Progenitor cell of endocrine pancreas (in vitro differentiated cells): ENCODE measurements around the gene ABCD1. TPM values are rescaled to one million over a fixed set of nuclear protein-coding genes. Genes with fewer than 3 reads are reported as not detected.

Experiments
- DNase-seq: peaks from one replicate; pipeline ENCODE4 v3.0.0; 2021; ENCODE audit warnings: low spot score; ENCODE audit not compliant: unreplicated experiment
- H3K27ac Mint-ChIP-seq: 2 replicates; pipeline ENCODE4 v1.8.0; 2021; ENCODE audit warnings: mild to moderate bottlenecking, moderate library complexity, mixed read lengths
- H3K27me3 Mint-ChIP-seq: 2 replicates; pipeline ENCODE4 v1.8.0; 2021; ENCODE audit warnings: mixed read lengths
- H3K36me3 Mint-ChIP-seq: 2 replicates; pipeline ENCODE4 v1.8.0; 2022; ENCODE audit warnings: mixed read lengths; ENCODE audit not compliant: insufficient read depth
- H3K4me1 Mint-ChIP-seq: 2 replicates; pipeline ENCODE4 v1.8.0; 2021; ENCODE audit warnings: low read depth, mixed read lengths
- H3K4me3 Mint-ChIP-seq: 2 replicates; pipeline ENCODE4 v1.8.0; 2021; ENCODE audit warnings: low read depth, mild to moderate bottlenecking, moderate library complexity, mixed read lengths
- H3K9me3 Mint-ChIP-seq: 2 replicates; pipeline ENCODE4 v1.8.0; 2021; ENCODE audit warnings: low read depth, mixed read lengths
- CTCF ChIP-seq: fragments of 200-600 bp; sonication (generic); IDR thresholded peaks from one replicate; pipeline ENCODE4 v1.5.0; 2021; ENCODE audit warnings: antibody characterized with exemption, mild to moderate bottlenecking; ENCODE audit not compliant: unreplicated experiment
- total RNA-seq: library from RNA; stranded (reverse); gene quantifications from 2 replicates; pipeline ENCODE4 v1.2.1, GENCODE V29; 2021

ABCD1 gene
- total RNA-seq, 1 donor from 2014 or later, result 15.2 TPM

DNA sequence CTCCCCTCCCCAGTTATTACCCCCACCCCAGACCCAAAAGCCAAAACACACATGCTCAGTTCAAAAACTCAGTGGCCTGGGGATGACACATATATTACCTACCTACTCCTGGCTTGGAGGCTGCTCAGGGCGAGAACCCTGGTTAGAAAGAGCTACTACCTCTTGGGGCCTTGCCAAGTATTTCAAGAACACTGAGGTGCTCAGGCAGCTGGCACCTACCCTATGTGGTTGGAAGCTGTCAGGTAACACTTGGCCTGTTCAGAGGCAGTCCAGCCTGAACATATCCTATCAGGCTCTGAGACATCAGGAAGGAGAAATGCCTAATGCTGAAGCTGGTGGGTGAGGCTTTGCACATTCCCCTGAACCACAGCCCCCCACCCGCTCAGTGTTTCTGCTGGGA lies 5.4 kb upstream of the ABCD1 start:
- H3K4me1 Mint-ChIP-seq, result peaks cover 6% of the 10 kb centered on the region
- no peak overlapping the region for H3K4me3 Mint-ChIP-seq
- no peak for TF ChIP-seq CTCF
- no peaks in the 10 kb centered on the region for H3K27me3 Mint-ChIP-seq
- no peak overlapping the region for H3K27ac Mint-ChIP-seq
- DNase-seq, result no peak
- H3K9me3 Mint-ChIP-seq, result peaks cover 2% of the 10 kb centered on the region
- H3K36me3 Mint-ChIP-seq, result peaks cover 10% of the 10 kb centered on the region

DNA sequence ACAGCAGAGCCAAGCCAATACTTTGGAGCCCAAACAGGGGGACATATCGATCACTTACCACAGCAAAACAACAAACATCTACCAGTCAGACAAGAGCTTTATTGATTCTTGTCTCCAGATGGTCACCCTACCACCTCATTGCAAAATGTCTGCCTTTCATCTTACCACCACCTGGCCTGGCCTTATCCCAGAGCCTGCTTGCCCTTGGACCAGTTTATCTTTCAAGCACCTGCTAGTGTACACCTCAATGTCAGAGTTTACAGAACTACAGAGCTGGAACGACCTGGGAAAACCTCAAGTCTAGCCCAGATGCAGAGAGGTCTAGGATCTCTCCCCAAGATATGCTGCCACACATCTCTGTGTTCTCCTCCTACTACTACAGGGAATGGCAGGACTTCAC lies 5.0 kb upstream of the ABCD1 start:
- Mint-ChIP-seq H3K4me1 (peaks cover 6% of the 10 kb centered on the region), H3K27ac (no peak overlapping the region), H3K9me3 (no peaks in the 10 kb centered on the region), H3K4me3 (no peak overlapping the region), H3K27me3 (no peaks in the 10 kb centered on the region), H3K36me3 (peaks cover 9% of the 10 kb centered on the region)
- DNase-seq, result no peak
- no peak for TF ChIP-seq CTCF

DNA sequence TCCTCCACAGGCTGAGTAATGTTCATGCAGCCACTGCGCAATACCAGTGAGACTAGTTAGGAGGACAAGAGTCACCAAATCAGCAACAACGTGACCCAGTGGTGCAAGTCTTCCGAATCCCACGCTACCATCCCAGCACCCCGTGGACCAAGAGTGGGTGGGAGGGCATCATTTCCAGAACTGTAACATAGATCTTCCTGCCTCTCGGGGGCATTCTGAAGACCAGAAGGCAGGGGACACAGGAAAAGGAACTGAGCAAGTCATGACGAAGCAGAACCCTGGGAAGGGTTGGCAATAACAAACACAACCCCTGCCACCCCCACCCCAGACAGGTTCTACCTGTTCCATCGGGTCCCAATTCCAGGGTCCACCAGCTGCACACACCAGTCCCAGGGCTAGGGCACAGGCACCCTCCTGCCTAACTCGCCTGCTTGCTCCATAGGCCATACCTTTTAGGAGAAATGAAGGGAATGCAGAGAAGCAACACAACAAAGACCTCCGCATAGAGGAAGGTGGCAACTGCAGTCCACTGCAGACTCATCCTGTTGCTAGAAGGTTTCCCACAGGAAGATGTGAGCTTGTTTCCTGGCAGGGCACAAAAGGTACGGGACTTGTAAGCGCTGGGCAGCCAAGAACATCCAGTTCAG lies 1.8 kb upstream of the ABCD1 start:
- H3K9me3 Mint-ChIP-seq, result no peaks in the 10 kb centered on the region
- H3K27me3 Mint-ChIP-seq, result no peaks in the 10 kb centered on the region
- peaks cover 9% of the 10 kb centered on the region for H3K36me3 Mint-ChIP-seq
- H3K4me3 Mint-ChIP-seq, result peak overlapping the region; percentile 80
- peaks cover 16% of the 10 kb centered on the region for H3K4me1 Mint-ChIP-seq
- H3K27ac Mint-ChIP-seq, result peak overlapping the region; percentile 96
- TF ChIP-seq CTCF, result no peak
- DNase-seq, result no peak

- peak; percentile 45 for TF ChIP-seq CTCF
- DNase-seq, result peak; percentile 24
- no peaks in the 10 kb centered on the region for H3K9me3 Mint-ChIP-seq
- peaks cover 16% of the 10 kb centered on the region for H3K4me1 Mint-ChIP-seq
- peaks cover 9% of the 10 kb centered on the region for H3K36me3 Mint-ChIP-seq
- peak overlapping the region; percentile 80 for H3K4me3 Mint-ChIP-seq
- H3K27me3 Mint-ChIP-seq, result no peaks in the 10 kb centered on the region
- peak overlapping the region; percentile 96 for H3K27ac Mint-ChIP-seq
Observed at GRCh38 chrX:153723351-153724251, 1.1 kb upstream of the ABCD1 start.

- Mint-ChIP-seq H3K4me3 (peak overlapping the region; percentile 50), H3K9me3 (no peaks in the 10 kb centered on the region), H3K27ac (no peak overlapping the region), H3K27me3 (no peaks in the 10 kb centered on the region), H3K4me1 (peaks cover 16% of the 10 kb centered on the region), H3K36me3 (peaks cover 7% of the 10 kb centered on the region)
- no peak for DNase-seq
- no peak for TF ChIP-seq CTCF
Observed at GRCh38 chrX:153725039-153725831, 579 bp downstream of the ABCD1 start.
